Activated T-cell treated with anti-CD3 and anti-CD28 coated beads, Interleukin-2, amount 50 U/mL, for 24 hours (primary cell): Measurements from ENCODE around the gene FRY.

Experiments
- DNase-seq: peaks from one replicate; pipeline ENCODE4 v3.0.0-alpha.2; 2020
- H3K27ac Mint-ChIP-seq: 2 replicates; pipeline ENCODE4 v1.8.0; 2020; ENCODE audit warnings: mild to moderate bottlenecking, mixed read lengths
- H3K27me3 Mint-ChIP-seq: 2 replicates; pipeline ENCODE4 v1.8.0; 2020; ENCODE audit warnings: mixed read lengths
- H3K36me3 Mint-ChIP-seq: 2 replicates; pipeline ENCODE4 v1.8.0; 2020; ENCODE audit warnings: low read depth, mixed read lengths
- H3K4me1 Mint-ChIP-seq: 2 replicates; pipeline ENCODE4 v1.8.0; 2020; ENCODE audit warnings: low read depth, mixed read lengths
- H3K4me3 Mint-ChIP-seq: 2 replicates; pipeline ENCODE4 v1.8.0; 2020; ENCODE audit warnings: mild to moderate bottlenecking, moderate library complexity, mixed read lengths
- H3K9me3 Mint-ChIP-seq: 2 replicates; pipeline ENCODE4 v1.8.0; 2020; ENCODE audit warnings: mixed read lengths

FRY gene

DNA sequence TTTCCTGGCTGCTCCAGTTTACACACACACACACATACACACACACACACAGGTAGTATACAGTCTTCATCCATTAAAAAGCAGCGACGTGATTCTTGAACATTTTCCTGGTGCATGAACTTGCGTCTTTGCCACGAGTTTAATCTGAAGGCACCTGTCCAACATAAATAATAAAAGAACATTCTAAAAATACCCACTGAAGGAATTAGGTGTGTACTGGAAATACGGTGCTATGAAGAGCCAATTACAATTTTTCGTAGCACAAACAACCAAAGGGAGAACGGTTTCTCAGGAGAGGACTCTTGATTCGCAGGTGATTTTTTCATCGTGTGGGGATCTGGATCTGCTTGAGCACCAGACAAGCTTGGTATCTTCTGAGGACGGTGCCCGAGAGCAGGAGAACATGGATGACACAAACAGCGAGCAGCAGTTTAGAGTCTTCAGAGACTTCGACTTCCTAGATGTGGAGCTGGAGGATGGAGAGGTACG is 222.4 kb downstream of the FRY start:
- H3K4me3 Mint-ChIP-seq, result no peak overlapping the region
- H3K27ac Mint-ChIP-seq, result no peak overlapping the region
- no peaks in the 10 kb centered on the region for H3K27me3 Mint-ChIP-seq
- no peak for DNase-seq
- no peaks in the 10 kb centered on the region for H3K36me3 Mint-ChIP-seq
- H3K4me1 Mint-ChIP-seq, result no peaks in the 10 kb centered on the region
- no peaks in the 10 kb centered on the region for H3K9me3 Mint-ChIP-seq

- Mint-ChIP-seq H3K27ac (no peak overlapping the region), H3K4me3 (no peak overlapping the region), H3K9me3 (no peaks in the 10 kb centered on the region), H3K27me3 (no peaks in the 10 kb centered on the region), H3K36me3 (no peaks in the 10 kb centered on the region), H3K4me1 (no peaks in the 10 kb centered on the region)
- no peak for DNase-seq
Measured at GRCh38 chr13:32254416-32254815, 222.8 kb downstream of the FRY start.

DNA sequence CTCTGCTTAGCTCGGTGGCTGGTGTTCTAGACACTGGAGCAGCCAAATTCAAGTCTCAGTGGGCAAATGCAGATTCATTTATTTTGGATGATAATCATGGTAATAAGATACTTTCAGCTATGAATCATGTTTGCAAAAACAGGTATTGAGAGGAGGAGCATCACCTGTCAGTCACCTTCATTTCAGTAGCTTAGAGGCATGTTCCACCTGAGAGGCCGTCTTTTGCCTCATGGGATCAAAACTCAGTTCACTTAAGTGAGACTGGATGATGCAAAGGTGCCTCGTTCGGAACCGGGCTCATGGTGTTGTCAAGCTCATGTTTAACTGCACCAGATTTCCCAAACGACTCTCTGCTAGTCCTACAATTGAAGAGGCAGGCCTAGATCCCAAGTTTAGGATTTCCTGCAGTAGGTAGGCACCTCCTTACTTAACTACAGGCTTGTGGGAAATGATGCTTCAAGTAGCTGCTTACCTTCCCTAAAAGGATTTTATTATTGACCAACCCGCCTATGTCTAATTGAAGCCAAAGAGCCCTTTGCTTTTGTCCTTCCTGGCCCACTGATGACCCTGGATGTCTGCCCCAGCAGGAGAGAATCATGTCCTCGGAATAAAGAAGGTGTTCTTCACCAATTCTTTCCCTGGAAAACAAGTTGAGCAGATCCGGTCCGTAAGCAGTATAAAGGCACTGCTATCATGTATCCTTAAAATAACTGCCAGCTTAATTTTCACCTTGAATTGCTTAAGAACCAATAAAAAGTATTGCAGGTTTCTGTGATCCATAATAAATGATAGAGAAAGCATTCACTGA is 223.5 kb downstream of the FRY start:
- H3K27me3 Mint-ChIP-seq, result no peaks in the 10 kb centered on the region
- no peaks in the 10 kb centered on the region for H3K9me3 Mint-ChIP-seq
- no peak overlapping the region for H3K4me3 Mint-ChIP-seq
- no peak for DNase-seq
- no peak overlapping the region for H3K27ac Mint-ChIP-seq
- no peaks in the 10 kb centered on the region for H3K4me1 Mint-ChIP-seq
- no peaks in the 10 kb centered on the region for H3K36me3 Mint-ChIP-seq

GRCh38 chr13:32255724-32256109 is 224.1 kb downstream of the FRY start:
- no peak overlapping the region for H3K27ac Mint-ChIP-seq
- H3K27me3 Mint-ChIP-seq, result no peaks in the 10 kb centered on the region

GRCh38 chr13:32256243-32256642 is 224.7 kb downstream of the FRY start:
- no peak overlapping the region for H3K4me3 Mint-ChIP-seq
- H3K27ac Mint-ChIP-seq, result no peak overlapping the region
- DNase-seq, result no peak
- H3K27me3 Mint-ChIP-seq, result no peaks in the 10 kb centered on the region
- no peaks in the 10 kb centered on the region for H3K9me3 Mint-ChIP-seq
- no peaks in the 10 kb centered on the region for H3K36me3 Mint-ChIP-seq
- no peaks in the 10 kb centered on the region for H3K4me1 Mint-ChIP-seq

More at GRCh38 chr13:32255724-32256109, 224.1 kb downstream of the FRY start:
- no peak overlapping the region for H3K4me3 Mint-ChIP-seq
- H3K4me1 Mint-ChIP-seq, result no peaks in the 10 kb centered on the region
- DNase-seq, result no peak
- no peaks in the 10 kb centered on the region for H3K36me3 Mint-ChIP-seq
- H3K9me3 Mint-ChIP-seq, result no peaks in the 10 kb centered on the region

DNA sequence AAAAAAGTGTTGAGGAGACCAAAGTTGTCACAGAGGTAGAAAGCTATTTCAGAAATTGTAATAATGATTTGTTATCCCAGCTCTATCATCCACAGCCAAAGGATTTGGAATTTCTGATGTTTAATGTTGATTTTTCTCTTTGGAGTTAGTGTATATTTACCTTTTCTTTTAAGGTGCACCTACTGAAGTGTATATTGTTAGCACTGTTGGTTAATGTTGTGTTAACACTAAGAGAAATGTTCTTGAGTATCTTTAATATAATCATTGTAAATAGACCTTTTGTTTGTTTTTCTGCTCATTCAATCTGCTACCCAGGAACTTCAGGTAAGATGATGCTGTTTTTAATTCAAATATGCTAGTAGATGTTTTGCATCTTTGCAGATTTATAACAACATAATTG is 226.1 kb downstream of the FRY start:
- DNase-seq, result no peak
- Mint-ChIP-seq H3K27ac (no peak overlapping the region), H3K4me3 (no peak overlapping the region), H3K36me3 (no peaks in the 10 kb centered on the region), H3K9me3 (no peaks in the 10 kb centered on the region), H3K4me1 (no peaks in the 10 kb centered on the region), H3K27me3 (no peaks in the 10 kb centered on the region)

DNA sequence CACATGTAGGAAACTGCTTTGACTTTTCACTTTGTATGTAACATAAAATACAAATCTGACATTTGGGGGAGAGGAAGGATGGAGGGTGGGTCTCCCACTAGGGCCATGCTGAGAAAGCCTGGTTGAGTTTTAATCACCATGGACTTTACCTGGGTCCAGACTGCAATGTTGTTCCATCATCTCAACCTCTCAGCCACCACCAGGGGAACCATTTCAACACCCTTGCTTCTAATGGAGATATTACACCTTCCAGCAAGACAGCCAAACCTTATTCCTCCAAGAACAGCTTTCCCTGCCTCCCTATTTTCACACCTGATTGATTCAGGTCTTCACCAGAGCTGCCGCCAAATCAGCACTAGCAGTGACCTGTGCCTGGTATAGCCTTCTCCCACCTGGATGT is 227.5 kb downstream of the FRY start:
- Mint-ChIP-seq H3K27ac (no peak overlapping the region), H3K36me3 (no peaks in the 10 kb centered on the region), H3K4me3 (no peak overlapping the region), H3K4me1 (no peaks in the 10 kb centered on the region), H3K27me3 (no peaks in the 10 kb centered on the region), H3K9me3 (no peaks in the 10 kb centered on the region)
- no peak for DNase-seq

DNA sequence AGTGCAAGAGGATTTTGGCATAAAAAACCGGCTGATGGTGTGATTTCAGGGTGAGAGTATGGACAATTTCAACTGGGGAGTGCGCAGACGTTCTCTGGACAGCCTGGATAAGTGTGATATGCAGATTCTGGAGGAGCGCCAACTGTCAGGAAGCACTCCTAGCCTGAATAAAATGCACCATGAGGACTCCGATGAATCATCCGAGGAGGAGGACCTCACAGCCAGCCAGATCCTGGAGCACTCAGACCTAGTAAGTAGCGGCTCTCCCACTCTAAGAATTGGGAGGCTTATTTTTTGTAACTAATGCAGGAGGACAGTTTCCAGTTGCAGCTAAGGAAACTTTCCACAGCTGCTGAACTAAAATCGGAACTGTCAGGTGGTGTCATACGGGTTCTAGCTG is 230.0 kb downstream of the FRY start:
- H3K4me3 Mint-ChIP-seq, result no peak overlapping the region
- DNase-seq, result no peak
- no peaks in the 10 kb centered on the region for H3K9me3 Mint-ChIP-seq
- no peaks in the 10 kb centered on the region for H3K27me3 Mint-ChIP-seq
- H3K4me1 Mint-ChIP-seq, result no peaks in the 10 kb centered on the region
- no peak overlapping the region for H3K27ac Mint-ChIP-seq
- no peaks in the 10 kb centered on the region for H3K36me3 Mint-ChIP-seq

DNA sequence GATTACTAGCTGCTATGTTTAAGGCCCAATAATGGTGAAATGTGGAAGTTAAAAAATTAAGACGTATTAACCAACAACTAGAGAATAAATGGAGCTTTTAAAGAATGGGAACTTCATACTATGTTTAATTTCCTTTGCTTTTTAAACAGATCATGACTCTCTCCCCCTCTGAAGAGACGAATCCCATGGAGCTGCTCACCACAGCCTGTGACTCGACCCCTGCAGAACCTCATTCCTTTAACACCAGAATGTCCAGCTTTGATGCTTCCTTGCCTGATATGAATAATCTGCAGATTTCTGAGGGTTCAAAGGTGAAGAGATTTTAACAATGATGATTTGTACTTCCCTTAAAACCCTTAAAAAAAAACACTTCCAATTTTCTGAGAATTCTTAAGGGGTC is 230.6 kb downstream of the FRY start:
- Mint-ChIP-seq H3K4me3 (no peak overlapping the region), H3K9me3 (no peaks in the 10 kb centered on the region), H3K27me3 (no peaks in the 10 kb centered on the region), H3K27ac (no peak overlapping the region), H3K36me3 (no peaks in the 10 kb centered on the region), H3K4me1 (no peaks in the 10 kb centered on the region)
- no peak for DNase-seq

GRCh38 chr13:32262619-32263018 is 231.0 kb downstream of the FRY start:
- no peak overlapping the region for H3K27ac Mint-ChIP-seq
- H3K4me1 Mint-ChIP-seq, result no peaks in the 10 kb centered on the region
- no peaks in the 10 kb centered on the region for H3K36me3 Mint-ChIP-seq
- no peak for DNase-seq
- no peaks in the 10 kb centered on the region for H3K27me3 Mint-ChIP-seq
- H3K9me3 Mint-ChIP-seq, result no peaks in the 10 kb centered on the region
- H3K4me3 Mint-ChIP-seq, result no peak overlapping the region

DNA sequence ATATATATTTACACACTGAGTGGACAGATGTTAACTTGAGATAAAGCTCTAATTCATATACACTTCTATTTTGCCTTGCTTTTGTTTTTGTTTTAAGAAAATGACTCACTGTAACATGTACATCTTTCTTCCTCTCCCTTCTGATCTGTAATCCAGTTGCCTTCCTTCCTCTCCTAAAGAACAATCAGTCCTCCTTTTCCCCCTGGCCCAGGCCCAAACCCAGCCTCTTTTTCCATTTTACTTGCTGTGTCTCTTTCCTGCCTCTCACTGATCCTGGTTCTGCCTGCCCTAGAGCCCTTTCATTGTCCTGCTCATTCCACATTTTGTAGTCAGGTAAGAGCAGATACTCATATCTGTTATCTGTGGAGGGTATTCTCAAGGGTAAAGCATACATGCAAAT is 232.8 kb downstream of the FRY start:
- no peak overlapping the region for H3K27ac Mint-ChIP-seq
- DNase-seq, result no peak
- no peaks in the 10 kb centered on the region for H3K27me3 Mint-ChIP-seq
- H3K9me3 Mint-ChIP-seq, result no peaks in the 10 kb centered on the region
- H3K36me3 Mint-ChIP-seq, result no peaks in the 10 kb centered on the region
- H3K4me1 Mint-ChIP-seq, result no peaks in the 10 kb centered on the region
- no peak overlapping the region for H3K4me3 Mint-ChIP-seq

- H3K27ac Mint-ChIP-seq, result no peak overlapping the region
- no peaks in the 10 kb centered on the region for H3K27me3 Mint-ChIP-seq
- H3K4me1 Mint-ChIP-seq, result no peaks in the 10 kb centered on the region
- DNase-seq, result no peak
- H3K9me3 Mint-ChIP-seq, result no peaks in the 10 kb centered on the region
- no peaks in the 10 kb centered on the region for H3K36me3 Mint-ChIP-seq
- H3K4me3 Mint-ChIP-seq, result no peak overlapping the region
Measured at GRCh38 chr13:32265726-32266125, 234.2 kb downstream of the FRY start.

- H3K4me1 Mint-ChIP-seq, result no peaks in the 10 kb centered on the region
- H3K27ac Mint-ChIP-seq, result no peak overlapping the region
- no peak for DNase-seq
Measured at GRCh38 chr13:32266130-32266529, 234.6 kb downstream of the FRY start.

DNA sequence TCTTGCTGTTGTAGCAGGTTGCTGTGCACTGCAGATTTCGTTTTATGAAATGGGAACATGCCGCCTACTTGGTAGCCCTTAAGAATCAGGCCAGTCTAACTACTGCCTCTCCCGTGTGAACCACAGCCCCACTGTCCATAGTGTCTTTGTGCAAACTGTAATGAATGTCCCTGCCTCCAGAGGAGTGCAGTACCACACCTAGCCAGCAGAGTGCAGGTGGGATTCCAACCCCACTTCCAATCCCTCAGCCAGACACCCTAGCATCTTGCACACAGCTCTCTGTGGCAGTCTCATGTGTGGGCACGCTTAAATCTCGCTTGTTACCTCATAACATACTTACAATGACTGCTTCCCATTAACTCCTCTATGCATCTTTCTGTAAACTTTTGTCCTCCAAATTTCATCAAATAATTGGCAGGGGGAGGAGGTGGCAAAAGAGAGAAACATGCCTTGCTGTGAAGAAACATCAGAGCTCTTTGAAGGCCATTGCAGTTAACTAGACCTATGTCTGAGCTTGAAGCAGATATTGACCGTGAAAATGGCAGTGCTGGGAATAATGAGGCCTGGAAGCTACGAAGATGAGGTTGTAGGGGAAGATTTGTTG is 236.4 kb downstream of the FRY start:
- Mint-ChIP-seq H3K4me1 (peaks cover 8% of the 10 kb centered on the region), H3K36me3 (no peaks in the 10 kb centered on the region), H3K4me3 (no peak overlapping the region), H3K27me3 (no peaks in the 10 kb centered on the region), H3K9me3 (no peaks in the 10 kb centered on the region), H3K27ac (no peak overlapping the region)
- peak; percentile 67 for DNase-seq

More at GRCh38 chr13:32266130-32266529, 234.6 kb downstream of the FRY start:
- no peaks in the 10 kb centered on the region for H3K36me3 Mint-ChIP-seq
- H3K27me3 Mint-ChIP-seq, result no peaks in the 10 kb centered on the region
- H3K4me3 Mint-ChIP-seq, result no peak overlapping the region
- H3K9me3 Mint-ChIP-seq, result no peaks in the 10 kb centered on the region

DNA sequence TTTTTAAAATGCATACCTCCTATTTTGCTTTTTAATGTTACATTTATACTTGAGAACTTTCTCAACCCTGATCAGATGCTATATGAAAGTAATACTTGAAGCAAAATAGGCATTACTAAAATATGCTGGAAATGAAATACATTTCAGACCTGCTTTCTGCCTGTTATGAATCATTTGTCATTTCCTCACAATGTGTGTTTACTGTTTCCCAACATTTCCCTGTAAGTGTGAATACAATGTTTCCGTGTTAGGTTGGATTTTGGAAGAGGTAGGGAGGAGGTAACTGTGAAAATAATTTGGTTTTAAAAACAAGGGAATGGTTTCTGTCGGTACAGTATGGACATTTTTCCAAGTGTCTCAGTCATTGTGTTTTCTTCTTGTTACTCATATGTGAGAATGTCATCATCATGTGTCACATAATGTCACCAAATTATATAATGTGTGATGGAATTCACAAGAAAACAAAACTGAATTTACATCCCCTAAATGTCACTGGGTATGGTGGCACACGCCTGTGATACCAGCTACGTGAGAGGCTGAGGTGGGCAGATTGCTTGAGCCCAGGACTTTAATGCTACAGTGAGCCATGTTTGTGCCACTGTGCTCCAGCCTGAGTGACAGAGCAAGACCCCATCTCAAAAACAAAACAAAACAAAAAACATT is 240.6 kb downstream of the FRY start:
- Mint-ChIP-seq H3K36me3 (no peaks in the 10 kb centered on the region), H3K4me3 (no peak overlapping the region), H3K4me1 (peaks cover 8% of the 10 kb centered on the region), H3K27me3 (no peaks in the 10 kb centered on the region), H3K27ac (peak overlapping the region; percentile 54), H3K9me3 (no peaks in the 10 kb centered on the region)
- DNase-seq, result no peak
